HG03060 (cell line): Measurements from ENCODE around the gene PRAMEF7.
"Not testable (repeated sequence)": the region's sequence is repeated elsewhere in the genome, so short reads cannot be mapped to it uniquely, and the experiment has no call there.

ENCODE experiments used
- ATAC-seq: cut with Tn5 transposase; IDR thresholded peaks from one replicate; pipeline ENCODE4 v1.9.1; 2021; ENCODE audit warnings: low read depth, moderate number of reproducible peaks; ENCODE audit not compliant: unreplicated experiment

The PRAMEF7 gene

GRCh38 chr1:12916310-12916709, at the start of gene PRAMEF7:
PRAMEF7 (plus strand) TSS chr1:12916610; CDS start chr1:12917693, 1,083 bp downstream.
- ATAC-seq = not testable (repeated sequence)

- not testable (repeated sequence) for ATAC-seq
These were observed 38.0 kb upstream of the PRAMEF7 start for GRCh38 chr1:12878453-12878852.

- not testable (repeated sequence) for ATAC-seq
These were observed 30.3 kb upstream of the PRAMEF7 start, which contains the start of gene PRAMEF4 for GRCh38 chr1:12886101-12886500. PRAMEF4 (minus strand) TSS chr1:12886201; CDS start chr1:12883394, 2,807 bp downstream.

GRCh38 chr1:12898170-12898569, 18.2 kb upstream of the PRAMEF7 start, which contains the start of gene PRAMEF10:
PRAMEF10 (minus strand) TSS chr1:12898270; CDS start chr1:12895847, 2,423 bp downstream.
- not testable (repeated sequence) for ATAC-seq

GRCh38 chr1:12899186-12899585, 17.2 kb upstream of the PRAMEF7 start:
- not testable (repeated sequence) for ATAC-seq

GRCh38 chr1:12903793-12904572, 12.4 kb upstream of the PRAMEF7 start:
- not testable (repeated sequence) for ATAC-seq

- ATAC-seq = not testable (repeated sequence)
These were observed 5.3 kb downstream of the PRAMEF7 start for GRCh38 chr1:12921749-12922148.

- ATAC-seq = not testable (repeated sequence)
These were observed 8.0 kb downstream of the PRAMEF7 start for GRCh38 chr1:12924368-12924767.

GRCh38 chr1:12947480-12947879, 31.1 kb downstream of the PRAMEF7 start, which contains the start of gene PRAMEF6:
PRAMEF6 (minus strand) TSS chr1:12947580; CDS start chr1:12942518, 5,062 bp downstream.
- ATAC-seq = not testable (repeated sequence)
